ENCODE data around the gene RASD2.

Gene RASD2

DNA sequence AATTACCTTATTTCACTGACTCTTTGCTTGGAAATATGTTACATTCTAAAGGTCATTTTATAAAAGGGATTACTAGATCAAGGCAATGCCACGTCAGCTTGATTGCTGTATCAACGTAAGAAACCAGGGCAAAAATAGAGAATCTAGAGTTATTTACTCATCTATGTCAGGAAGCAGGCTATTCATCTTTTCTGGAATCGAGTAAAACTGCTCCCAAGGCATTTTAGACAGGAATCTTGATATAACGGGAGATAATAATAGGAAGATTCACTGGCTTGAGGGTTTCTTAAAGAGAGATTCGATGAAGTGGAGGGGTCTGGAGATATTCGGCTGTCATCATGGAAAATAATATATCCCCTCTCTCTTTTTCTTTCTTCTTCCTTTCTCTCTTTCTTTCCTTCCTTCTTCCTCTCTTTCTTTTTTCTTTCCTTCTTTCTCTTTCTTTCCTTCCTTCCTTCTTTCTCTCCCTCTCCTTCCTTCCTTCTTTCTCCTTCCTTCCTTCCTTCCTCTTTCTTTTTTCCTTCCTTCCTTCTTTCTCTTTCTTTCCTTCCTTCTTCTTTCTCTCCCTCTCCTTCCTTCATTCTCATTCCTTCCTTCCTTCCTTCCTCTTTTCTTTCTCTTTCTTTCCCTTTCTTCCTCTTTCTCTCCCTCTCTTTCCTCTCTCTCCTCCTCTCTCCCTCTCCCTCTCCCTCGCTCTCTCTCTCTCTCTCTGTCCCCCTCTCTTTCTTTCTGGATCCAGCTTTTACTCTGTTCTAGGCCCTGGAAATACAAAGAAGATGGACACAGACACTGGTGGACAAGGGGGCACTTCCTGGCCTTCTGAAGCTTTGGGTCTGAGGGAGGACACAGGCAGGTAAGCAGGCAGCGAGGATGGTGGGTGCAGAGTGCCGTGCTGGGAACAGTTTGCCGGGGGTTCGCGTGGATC lies 18.1 kb upstream of the RASD2 start:
- TF ChIP-seq, protein P1, sequence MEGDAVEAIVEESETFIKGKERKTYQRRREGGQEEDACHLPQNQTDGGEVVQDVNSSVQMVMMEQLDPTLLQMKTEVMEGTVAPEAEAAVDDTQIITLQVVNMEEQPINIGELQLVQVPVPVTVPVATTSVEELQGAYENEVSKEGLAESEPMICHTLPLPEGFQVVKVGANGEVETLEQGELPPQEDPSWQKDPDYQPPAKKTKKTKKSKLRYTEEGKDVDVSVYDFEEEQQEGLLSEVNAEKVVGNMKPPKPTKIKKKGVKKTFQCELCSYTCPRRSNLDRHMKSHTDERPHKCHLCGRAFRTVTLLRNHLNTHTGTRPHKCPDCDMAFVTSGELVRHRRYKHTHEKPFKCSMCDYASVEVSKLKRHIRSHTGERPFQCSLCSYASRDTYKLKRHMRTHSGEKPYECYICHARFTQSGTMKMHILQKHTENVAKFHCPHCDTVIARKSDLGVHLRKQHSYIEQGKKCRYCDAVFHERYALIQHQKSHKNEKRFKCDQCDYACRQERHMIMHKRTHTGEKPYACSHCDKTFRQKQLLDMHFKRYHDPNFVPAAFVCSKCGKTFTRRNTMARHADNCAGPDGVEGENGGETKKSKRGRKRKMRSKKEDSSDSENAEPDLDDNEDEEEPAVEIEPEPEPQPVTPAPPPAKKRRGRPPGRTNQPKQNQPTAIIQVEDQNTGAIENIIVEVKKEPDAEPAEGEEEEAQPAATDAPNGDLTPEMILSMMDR (IDR thresholded peaks at IDR 0.05; ENCODE audit: low read depth, low read length, missing control alignments) = no peak
- Histone ChIP-seq H3K27ac (no peak overlapping the region), H3K36me3 (replicated peaks) (no peaks in the 10 kb centered on the region), H3K4me3 (ENCODE audit: low read depth, low read length) (no peak overlapping the region), H3K27me3 (replicated peaks) (no peaks in the 10 kb centered on the region)
- in situ Hi-C loops (cut with HindIII; ENCODE audit: low pct_ligation_motif_present, low sequenced_read_pairs) = no loop called here
- no peak for DNase-seq

DNA sequence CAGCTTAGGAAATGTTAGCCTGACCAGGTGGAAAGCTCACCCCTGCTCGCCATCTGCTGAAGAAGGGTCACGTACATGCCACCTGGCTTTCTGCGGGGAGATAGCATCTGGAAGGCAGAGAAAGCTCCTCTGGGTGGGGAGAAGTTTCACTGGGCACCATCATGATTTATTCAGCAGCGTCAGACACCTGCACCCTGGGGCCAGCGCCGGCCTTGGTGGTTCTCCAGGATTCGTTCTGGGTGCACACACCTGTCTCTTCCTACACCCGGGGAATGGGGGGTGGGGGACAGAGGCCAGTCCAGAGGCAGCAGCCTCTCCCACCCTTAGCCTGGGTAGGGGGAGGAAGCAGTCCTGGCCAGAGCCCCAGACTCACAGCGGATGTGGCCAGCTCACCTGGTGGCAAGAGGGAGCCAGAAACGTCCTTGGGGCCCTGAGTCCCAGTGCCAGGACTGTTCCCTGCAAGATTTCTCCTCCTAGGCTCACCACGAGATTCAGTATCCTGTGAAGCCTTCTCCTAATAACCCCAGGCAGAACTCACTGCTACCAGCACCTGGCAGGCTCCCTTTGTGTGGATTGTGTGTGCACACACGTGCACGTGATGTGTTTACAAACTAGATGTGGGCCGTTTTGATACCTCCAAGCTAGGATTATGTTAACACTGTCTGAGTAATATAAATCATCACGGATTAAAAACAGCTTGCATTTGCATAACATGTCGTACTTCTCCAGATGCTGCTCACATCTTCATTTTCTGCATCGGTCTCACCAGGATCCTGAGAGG lies 17.3 kb upstream of the RASD2 start:
- in situ Hi-C loops (cut with HindIII; ENCODE audit: low pct_ligation_motif_present, low sequenced_read_pairs) = no loop called here
- H3K4me3 ChIP-seq (ENCODE audit: low read depth, low read length) = no peak overlapping the region
- H3K27ac ChIP-seq = no peak overlapping the region
- no peaks in the 10 kb centered on the region for H3K27me3 ChIP-seq (replicated peaks)
- H3K36me3 ChIP-seq (replicated peaks) = no peaks in the 10 kb centered on the region
- TF ChIP-seq, protein P1 (IDR thresholded peaks at IDR 0.05; ENCODE audit: low read depth, low read length, missing control alignments) = no peak
- no peak for DNase-seq

DNA sequence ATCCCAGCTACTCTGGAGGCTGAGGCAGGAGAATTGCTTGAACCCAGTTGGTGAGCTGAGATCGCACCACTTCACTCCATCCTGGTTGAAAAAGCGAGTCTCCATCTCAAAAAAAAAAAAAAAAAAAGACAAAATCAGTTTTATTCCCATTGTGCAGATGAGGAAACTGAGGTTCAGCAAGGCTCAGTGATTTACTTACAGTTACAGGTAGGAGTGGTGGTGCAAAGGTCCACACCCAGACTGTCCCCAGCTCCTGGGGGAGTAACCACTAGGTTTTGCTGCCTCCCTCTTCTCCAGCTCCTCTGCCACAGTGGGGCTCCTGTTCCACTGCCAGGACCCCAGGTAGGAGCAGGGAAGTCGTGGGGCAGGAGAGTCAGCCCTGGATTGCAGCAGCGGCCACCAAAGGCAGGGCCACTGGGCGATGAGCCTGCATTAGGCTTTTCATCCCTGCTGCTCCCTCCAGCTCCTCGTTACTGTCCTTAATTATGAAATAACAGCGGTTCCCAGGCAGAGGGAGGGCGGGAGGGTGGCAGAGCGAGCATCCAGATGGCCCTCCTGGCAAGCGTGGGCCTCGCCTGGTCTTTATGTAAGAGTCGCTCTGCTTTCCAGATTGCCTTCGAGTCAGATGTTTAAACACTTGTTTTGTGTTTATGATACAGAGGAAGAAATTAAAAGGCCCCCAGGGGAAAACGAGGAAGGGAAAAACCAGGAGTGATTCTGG lies 15.5 kb upstream of the RASD2 start:
- Histone ChIP-seq H3K27me3 (replicated peaks) (no peaks in the 10 kb centered on the region), H3K27ac (no peak overlapping the region), H3K36me3 (replicated peaks) (no peaks in the 10 kb centered on the region), H3K4me3 (ENCODE audit: low read depth, low read length) (no peak overlapping the region)
- in situ Hi-C loops (cut with HindIII; ENCODE audit: low pct_ligation_motif_present, low sequenced_read_pairs) = no loop called here
- DNase-seq = no peak
- TF ChIP-seq, protein P1 (IDR thresholded peaks at IDR 0.05; ENCODE audit: low read depth, low read length, missing control alignments) = no peak

DNA sequence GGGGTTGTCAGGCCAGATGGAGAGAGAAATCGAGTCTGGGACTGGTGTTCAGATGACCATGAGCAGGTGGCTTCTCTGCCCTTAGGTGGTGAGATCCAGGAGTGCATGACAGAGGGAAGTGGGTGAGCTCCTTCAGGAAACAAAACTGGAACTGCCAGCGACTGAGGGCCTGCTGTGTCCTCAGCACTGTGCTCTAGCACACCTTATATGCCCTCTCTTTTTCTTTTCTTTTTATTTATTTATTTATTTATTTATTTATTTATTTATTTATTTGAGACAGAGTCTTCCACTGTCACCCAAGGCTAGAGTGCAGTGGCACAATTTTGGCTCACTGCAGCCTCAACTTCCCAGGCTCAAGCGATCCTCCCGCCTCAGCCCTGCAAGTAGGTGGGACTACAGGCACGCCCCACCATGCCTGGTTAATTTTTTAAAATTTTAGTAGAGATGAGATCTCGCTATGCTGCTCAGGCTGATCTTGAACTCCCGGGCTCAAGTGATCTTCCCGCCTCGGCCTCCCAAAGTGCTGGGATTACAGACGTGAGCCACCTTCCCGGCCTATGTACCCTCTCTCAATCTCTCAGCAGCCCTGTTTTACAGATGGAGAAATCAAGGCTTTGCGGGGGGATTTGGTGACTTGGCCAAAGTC lies 14.8 kb upstream of the RASD2 start:
- in situ Hi-C loops (cut with HindIII; ENCODE audit: low pct_ligation_motif_present, low sequenced_read_pairs) = no loop called here
- no peak for DNase-seq
- Histone ChIP-seq H3K27ac (no peak overlapping the region), H3K4me3 (ENCODE audit: low read depth, low read length) (no peak overlapping the region), H3K36me3 (replicated peaks) (no peaks in the 10 kb centered on the region), H3K27me3 (replicated peaks) (no peaks in the 10 kb centered on the region)
- TF ChIP-seq, protein P1 (IDR thresholded peaks at IDR 0.05; ENCODE audit: low read depth, low read length, missing control alignments) = no peak

DNA sequence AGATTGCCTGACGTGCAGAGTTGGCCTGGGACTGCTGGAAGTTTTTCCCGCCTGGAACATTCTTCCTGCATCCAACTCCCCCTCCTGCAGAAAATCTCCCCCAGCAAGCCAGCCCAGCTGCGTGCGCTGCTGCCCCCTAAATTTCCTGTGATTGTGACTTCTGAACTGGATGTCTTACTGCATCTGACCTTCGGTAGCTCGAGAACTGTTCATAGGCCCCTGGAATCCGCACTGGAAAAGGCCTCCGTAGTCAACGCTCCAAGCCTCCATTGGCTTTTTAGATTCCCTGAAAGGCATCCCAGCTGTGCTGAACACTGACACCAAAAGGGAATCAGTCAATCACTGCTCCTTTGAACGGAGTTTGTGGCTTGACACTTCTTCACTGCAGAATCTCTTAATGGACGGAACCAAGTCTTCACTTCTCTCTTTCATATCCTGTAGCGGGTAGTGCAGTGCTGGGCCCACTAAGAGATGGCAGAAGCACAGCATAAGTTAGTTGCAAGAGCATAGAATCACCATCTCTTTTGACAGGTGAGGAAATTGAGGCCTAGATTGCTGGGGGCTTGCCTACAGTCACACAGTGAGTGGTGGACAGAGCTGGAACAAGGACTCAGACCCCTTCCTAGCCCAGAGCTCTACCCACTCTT lies 14.2 kb upstream of the RASD2 start:
- in situ Hi-C loops (cut with HindIII; ENCODE audit: low pct_ligation_motif_present, low sequenced_read_pairs) = no loop called here
- no peak overlapping the region for H3K27ac ChIP-seq
- TF ChIP-seq, protein P1 (IDR thresholded peaks at IDR 0.05; ENCODE audit: low read depth, low read length, missing control alignments) = no peak

More for the DNA sequence above, 14.2 kb upstream of the RASD2 start:
- H3K36me3 ChIP-seq (replicated peaks) = no peaks in the 10 kb centered on the region
- no peak for DNase-seq
- no peak overlapping the region for H3K4me3 ChIP-seq (ENCODE audit: low read depth, low read length)
- H3K27me3 ChIP-seq (replicated peaks) = no peaks in the 10 kb centered on the region

Data from brain microvascular endothelial cell (primary cell).